Esophagus squamous epithelium (tissue), 4 donors: ENCODE results near the gene RFX2.

Source experiments
- CTCF ChIP-seq, 6 experiments: fragments of 450-650 bp in 4 of 6; fragments of 200-600 bp in 2 of 6; sonication (generic) in 2 of 6; IDR thresholded peaks; one replicate each; pipeline ENCODE4 v1.5.1; 2016 to 2019; ENCODE audit warnings: antibody characterized with exemption in 6 of 6, mild to moderate bottlenecking in 4 of 6, moderate library complexity in 4 of 6
- POLR2A ChIP-seq, 4 donors: fragments of 450-650 bp; IDR thresholded peaks; one replicate each; pipeline ENCODE4 v1.6.1; 2017; ENCODE audit warnings: antibody characterized with exemption in 4 of 4, mild to moderate bottlenecking in 4 of 4, moderate library complexity in 3 of 4

- TF ChIP-seq CTCF (IDR thresholded peaks at IDR 0.05): no peak
- no peak for TF ChIP-seq POLR2A (IDR thresholded peaks at IDR 0.05)
Measured at GRCh38 chr19:6064336-6065073, 45.8 kb downstream of the RFX2 start.
